WTC11 (cell line): ENCODE data around the gene GPR39. TPM values are rescaled to one million over a fixed set of nuclear protein-coding genes. Genes with fewer than 3 reads are reported as not detected.

ENCODE experiments used
- ATAC-seq: fragments of 200-7000 bp; cut with Tn5 transposase; 2 replicates; pipeline ENCODE4 v1.10.0; 2021; ENCODE audit warnings: mild to moderate bottlenecking, moderate library complexity
- CTCF ChIA-PET: fragments of 300-600 bp; sonication (Branson Sonifier 250); formaldehyde crosslinking; loops from one replicate; lab custom pipeline; 2021; ENCODE audit warnings: antibody characterized with exemption; lab: Charles Lee
- POLR2A ChIA-PET: fragments of 350-600 bp; sonication (Branson Sonifier 250); formaldehyde crosslinking; loops from one replicate; lab custom pipeline; 2021; ENCODE audit warnings: antibody characterized with exemption; lab: Charles Lee
- DNase-seq: peaks from one replicate; pipeline ENCODE4 v3.0.0; 2021; ENCODE audit warnings: low spot score
- H3K27ac Mint-ChIP-seq: 2 replicates; pipeline ENCODE4 v1.8.0; 2021; ENCODE audit warnings: mixed read lengths
- H3K27me3 Mint-ChIP-seq: 2 replicates; pipeline ENCODE4 v1.8.0; 2021; ENCODE audit warnings: low read depth, mild to moderate bottlenecking, moderate library complexity, mixed read lengths
- H3K36me3 Mint-ChIP-seq: 2 replicates; pipeline ENCODE4 v1.8.0; 2021; ENCODE audit warnings: mixed read lengths
- H3K4me1 Mint-ChIP-seq: 2 replicates; pipeline ENCODE4 v1.8.0; 2022; ENCODE audit warnings: mixed read lengths
- H3K4me3 Mint-ChIP-seq: 2 replicates; pipeline ENCODE4 v1.8.0; 2021; ENCODE audit warnings: mild to moderate bottlenecking, moderate library complexity, mixed read lengths
- H3K9me3 Mint-ChIP-seq: 2 replicates; pipeline ENCODE4 v1.8.0; 2021; ENCODE audit warnings: mixed read lengths
- CDX4 ChIP-seq: fragments of 250-450 bp; sonication (Bioruptor Pico); IDR thresholded peaks from 2 replicates; pipeline ENCODE4 v1.9.0; 2021; ENCODE audit warnings: moderate library complexity, mild to moderate bottlenecking, inconsistent platforms, borderline replicate concordance
- E2F1 ChIP-seq: sonication (generic); formaldehyde crosslinking; IDR thresholded peaks from 2 replicates; pipeline ENCODE4 v1.8.0; 2022; ENCODE audit warnings: mild to moderate bottlenecking, missing genetic modification reagents
- ERG ChIP-seq: fragments of 250-450 bp; sonication (Bioruptor Pico); IDR thresholded peaks from 2 replicates; pipeline ENCODE4 v1.8.0; 2021; ENCODE audit warnings: mild to moderate bottlenecking
- GABPB1 ChIP-seq: sonication (generic); formaldehyde crosslinking; IDR thresholded peaks from 2 replicates; pipeline ENCODE4 v1.8.1; 2023; ENCODE audit warnings: mild to moderate bottlenecking, missing genetic modification reagents
- PREB ChIP-seq: sonication (generic); formaldehyde crosslinking; IDR thresholded peaks from 2 replicates; pipeline ENCODE4 v1.8.1; 2022; ENCODE audit warnings: mild to moderate bottlenecking, missing genetic modification reagents, moderate library complexity, borderline replicate concordance
- RORB ChIP-seq: fragments of 250-450 bp; sonication (Bioruptor Pico); IDR thresholded peaks from 2 replicates; pipeline ENCODE4 v1.9.0; 2021; ENCODE audit warnings: mild to moderate bottlenecking
- STAT6 ChIP-seq: sonication (generic); formaldehyde crosslinking; conservative IDR thresholded peaks from 2 replicates; pipeline ENCODE4 v1.8.1; 2023; ENCODE audit warnings: mild to moderate bottlenecking, low read depth, missing genetic modification reagents, moderate library complexity
- USF1 ChIP-seq: sonication (generic); formaldehyde crosslinking; IDR thresholded peaks from 2 replicates; pipeline ENCODE4 v1.8.0; 2022; ENCODE audit warnings: mild to moderate bottlenecking, missing genetic modification reagents
- ZBTB21 ChIP-seq: sonication (generic); formaldehyde crosslinking; IDR thresholded peaks from 2 replicates; pipeline ENCODE4 v1.8.1; 2023; ENCODE audit warnings: mild to moderate bottlenecking, missing genetic modification reagents, borderline replicate concordance
- ZNF138 ChIP-seq: sonication (generic); formaldehyde crosslinking; conservative IDR thresholded peaks from 2 replicates; pipeline ENCODE4 v1.8.1; 2022; ENCODE audit warnings: mild to moderate bottlenecking, moderate library complexity, missing genetic modification reagents
- ZNF281 ChIP-seq: sonication (generic); formaldehyde crosslinking; IDR thresholded peaks from 2 replicates; pipeline ENCODE4 v1.8.0; 2023; ENCODE audit warnings: mild to moderate bottlenecking, missing genetic modification reagents
- ZNF512 ChIP-seq: sonication (generic); formaldehyde crosslinking; IDR thresholded peaks from 2 replicates; pipeline ENCODE4 v1.8.1; 2022; ENCODE audit warnings: missing genetic modification reagents, borderline replicate concordance
- ZNF532 ChIP-seq: fragments of 250-450 bp; sonication (Bioruptor Pico); IDR thresholded peaks from 2 replicates; pipeline ENCODE4 v1.9.0; 2021; ENCODE audit warnings: mild to moderate bottlenecking, borderline replicate concordance
- ZNF671 ChIP-seq: fragments of 250-450 bp; sonication (Bioruptor Pico); IDR thresholded peaks from 2 replicates; pipeline ENCODE4 v1.8.0; 2021; ENCODE audit warnings: mild to moderate bottlenecking
- total RNA-seq: library from RNA; stranded (reverse); gene quantifications from 3 replicates; pipeline ENCODE4 v1.2.3, GENCODE V29; 2021

GPR39 gene
- total RNA-seq, 1 experiment from 2014 or later, result 0.74 TPM

GRCh38 chr2:132479155-132479554, 62.5 kb downstream of the GPR39 start:
- no peak for TF ChIP-seq ERG (CRISPR knock-in tag)
- no peak for TF ChIP-seq E2F1 (CRISPR knock-in tag)
- TF ChIP-seq ZBTB21 (CRISPR knock-in tag), result no peak
- TF ChIP-seq GABPB1 (CRISPR knock-in tag), result no peak
- TF ChIP-seq ZNF532, result no peak
- no peak for TF ChIP-seq STAT6 (CRISPR knock-in tag)
- no peak for TF ChIP-seq RORB
- TF ChIP-seq ZNF512, result no peak
- no peak for TF ChIP-seq ZNF671 (CRISPR knock-in tag)
- TF ChIP-seq ZNF138, result no peak
- TF ChIP-seq PREB, result no peak
- no peak for TF ChIP-seq ZNF281
- TF ChIP-seq USF1, result no peak
- no peak for TF ChIP-seq CDX4 (CRISPR knock-in tag)
- peaks cover 6% of the 10 kb centered on the region; the same call in 1 of the 2 replicates for H3K9me3 Mint-ChIP-seq
- H3K4me3 Mint-ChIP-seq, result no peak overlapping the region
- H3K36me3 Mint-ChIP-seq, result no peaks in the 10 kb centered on the region
- POLR2A ChIA-PET, result no interaction called here
- DNase-seq, result no peak
- CTCF ChIA-PET, result interaction anchor here (1.2 kb wide), 1 partner anchor 29 kb away, joined by 3 read pairs; no protein-coding TSS in a partner anchor
- no peak overlapping the region for H3K27ac Mint-ChIP-seq
- no peak for ATAC-seq
- H3K4me1 Mint-ChIP-seq, result peaks cover 6% of the 10 kb centered on the region
- no peaks in the 10 kb centered on the region; the same call in 1 of the 2 replicates for H3K27me3 Mint-ChIP-seq
